HG02973 (cell line): Measurements from ENCODE around the gene SCFD1.
"Not testable (repeated sequence)": the region's sequence is repeated elsewhere in the genome, so short reads cannot be mapped to it uniquely, and the experiment has no call there.

Experiments used
- ATAC-seq: cut with Tn5 transposase; IDR thresholded peaks from one replicate; pipeline ENCODE4 v1.9.1; 2021; ENCODE audit warnings: moderate library complexity; ENCODE audit not compliant: unreplicated experiment

The SCFD1 gene

DNA sequence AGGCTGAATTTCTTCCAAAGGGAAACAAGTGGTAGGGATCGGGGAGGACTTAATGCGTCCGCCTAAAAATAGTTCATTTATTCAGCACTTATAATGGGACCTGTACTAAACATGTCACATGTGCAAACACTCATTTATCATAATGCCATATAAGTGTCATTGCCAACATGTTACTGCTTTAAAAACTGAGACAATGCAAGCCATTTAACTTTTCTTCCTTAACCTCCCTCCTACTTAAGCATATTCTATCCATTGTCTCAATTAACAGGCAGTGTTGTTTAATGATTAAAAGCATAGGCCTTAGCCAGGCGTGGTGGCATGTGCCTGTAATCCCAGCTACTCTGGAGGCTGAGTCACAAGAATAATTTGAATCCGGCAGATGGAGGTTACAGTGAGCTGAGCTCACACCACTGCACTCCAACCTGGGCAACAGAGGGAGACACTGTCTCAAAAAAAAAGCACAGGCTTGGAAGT lies 13.5 kb upstream of the SCFD1 start:
- no peak for ATAC-seq

DNA sequence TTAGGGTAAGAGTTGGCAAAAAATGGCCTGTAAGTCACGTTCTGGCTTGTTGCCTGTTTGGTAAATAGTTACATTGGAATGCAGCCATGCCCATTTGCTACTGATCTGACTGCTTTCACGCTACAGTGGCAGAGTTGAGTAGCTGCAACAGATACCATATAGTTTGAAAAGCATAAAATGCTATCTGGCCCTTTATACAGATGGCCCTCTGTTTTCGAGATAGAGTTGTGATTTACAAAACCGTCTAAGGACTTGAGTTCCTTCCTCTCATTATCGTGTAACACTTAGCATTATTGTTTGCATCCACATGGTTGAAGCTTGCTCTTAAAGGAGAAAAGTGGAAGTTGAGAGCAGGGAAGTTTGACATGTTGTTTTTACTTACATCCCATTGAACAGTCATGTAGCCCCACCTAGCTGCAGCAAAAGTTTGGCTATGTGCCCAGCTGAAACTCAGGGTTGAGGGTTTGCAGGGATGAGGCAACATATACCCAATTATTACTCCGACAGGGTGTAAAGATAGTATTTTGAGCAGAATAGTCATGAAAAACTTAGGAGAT lies 11.3 kb upstream of the SCFD1 start:
- ATAC-seq: no peak

DNA sequence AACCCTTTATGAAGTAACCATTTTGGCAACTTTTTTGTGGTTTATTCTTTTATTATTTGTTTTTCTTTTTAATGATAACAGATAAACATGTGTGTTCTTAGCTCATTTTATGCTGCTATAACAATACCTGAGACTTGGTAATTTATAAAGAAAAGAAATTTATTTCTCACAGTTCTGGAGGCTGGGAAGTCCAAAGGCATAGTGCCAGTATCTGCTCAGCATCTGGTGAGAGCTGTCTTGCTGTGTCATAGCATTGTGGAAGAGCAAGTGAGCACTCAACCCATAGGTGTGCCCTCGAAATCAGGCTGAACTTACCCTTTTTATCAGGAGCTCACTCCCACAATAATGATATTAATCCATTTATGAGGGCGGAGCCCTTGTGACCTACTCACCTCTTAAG lies 8.0 kb upstream of the SCFD1 start:
- ATAC-seq: no peak

DNA sequence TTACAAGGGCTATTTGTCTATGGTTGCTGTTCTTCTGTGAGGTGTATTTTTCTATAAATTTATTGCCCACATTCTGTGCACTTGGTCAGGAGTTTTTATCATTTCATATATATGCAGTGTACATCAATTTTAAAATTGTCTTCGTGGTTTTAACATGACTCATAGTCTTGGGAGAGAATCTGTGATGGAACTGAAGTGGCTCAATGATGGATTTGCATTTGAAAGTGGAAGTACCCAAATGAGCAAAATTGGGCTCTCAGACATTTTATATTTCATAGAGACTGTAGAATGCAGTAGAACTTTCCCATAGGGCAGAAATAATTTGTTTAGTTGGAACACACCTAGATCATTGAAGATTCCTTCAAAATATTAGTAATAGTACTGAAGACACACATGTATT lies 1.9 kb upstream of the SCFD1 start:
- ATAC-seq: peak; percentile 38

DNA sequence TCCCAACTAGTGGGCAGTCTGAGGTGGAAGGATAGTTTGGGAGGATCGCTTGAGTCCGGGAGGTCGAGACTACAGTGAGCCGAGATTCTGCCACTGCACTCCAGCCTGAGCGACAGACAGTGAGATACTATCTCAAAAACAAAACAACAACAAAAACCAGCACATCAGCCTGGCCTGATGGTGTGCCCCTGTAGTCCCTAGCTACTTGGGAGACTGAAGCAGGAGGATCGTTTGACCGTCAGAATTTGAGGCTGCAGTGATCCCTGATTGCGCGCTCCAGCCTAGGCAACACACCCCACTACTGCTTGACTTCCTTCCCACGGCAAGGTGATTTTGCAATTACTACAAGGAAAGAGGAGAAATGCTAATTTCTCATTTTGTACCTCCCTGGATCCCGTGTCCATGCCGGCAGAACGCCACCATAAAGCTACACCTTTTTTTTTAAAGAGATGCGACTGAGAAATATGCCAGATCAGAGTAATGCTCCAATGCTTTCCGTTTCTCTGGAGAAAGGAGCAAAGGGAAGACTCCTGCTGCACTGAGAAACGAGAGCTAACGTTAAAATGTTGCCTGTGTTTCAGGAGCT lies 672 bp upstream of the SCFD1 start:
- ATAC-seq: no peak

DNA sequence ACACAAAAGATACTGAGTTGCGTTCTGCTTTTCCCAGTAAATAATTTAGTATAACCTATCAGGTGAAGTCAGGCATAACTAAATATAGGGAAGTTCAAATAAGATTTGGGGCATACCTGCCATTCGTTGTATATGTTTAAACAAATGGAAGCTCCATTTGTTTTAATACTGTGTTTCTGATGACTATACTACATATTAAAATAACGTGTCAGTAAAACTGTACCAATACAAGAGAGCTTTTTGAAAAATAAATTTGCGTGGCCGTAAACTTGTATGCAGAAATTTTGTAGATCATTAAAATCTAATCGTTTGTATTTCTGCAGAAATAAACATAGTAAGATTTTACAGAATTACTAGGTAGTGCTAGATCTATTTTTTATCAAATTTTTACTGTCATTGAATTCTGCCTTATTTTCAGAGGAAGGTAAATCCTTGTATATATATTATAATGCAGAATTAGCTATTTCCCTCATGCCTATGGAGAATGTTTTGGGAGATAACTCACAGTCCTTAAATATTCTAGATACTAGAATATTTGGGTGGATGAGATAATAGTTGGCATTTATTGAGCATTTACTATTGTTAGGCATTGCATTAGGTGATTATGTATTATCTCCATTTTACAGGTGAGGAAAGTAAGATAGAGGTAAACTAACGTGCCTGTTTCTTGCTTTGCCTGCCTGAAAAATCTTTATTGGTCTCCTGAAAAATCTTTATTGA lies 1.5 kb downstream of the SCFD1 start:
- no peak for ATAC-seq

DNA sequence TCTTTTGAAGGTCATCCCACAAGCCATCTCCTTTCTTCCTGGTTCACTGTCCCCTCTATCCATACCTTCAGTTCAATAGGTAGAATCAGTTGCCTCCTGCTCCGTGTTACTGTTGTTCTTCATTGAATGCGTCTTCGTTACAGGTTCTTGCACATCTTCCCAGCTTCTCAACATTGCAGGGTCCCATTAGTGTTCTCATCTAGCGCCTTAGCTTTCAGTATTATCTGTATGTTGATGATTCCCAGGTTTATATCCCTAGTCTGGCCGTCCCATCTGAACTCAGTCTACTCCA lies 2.0 kb downstream of the SCFD1 start:
- ATAC-seq: no peak

DNA sequence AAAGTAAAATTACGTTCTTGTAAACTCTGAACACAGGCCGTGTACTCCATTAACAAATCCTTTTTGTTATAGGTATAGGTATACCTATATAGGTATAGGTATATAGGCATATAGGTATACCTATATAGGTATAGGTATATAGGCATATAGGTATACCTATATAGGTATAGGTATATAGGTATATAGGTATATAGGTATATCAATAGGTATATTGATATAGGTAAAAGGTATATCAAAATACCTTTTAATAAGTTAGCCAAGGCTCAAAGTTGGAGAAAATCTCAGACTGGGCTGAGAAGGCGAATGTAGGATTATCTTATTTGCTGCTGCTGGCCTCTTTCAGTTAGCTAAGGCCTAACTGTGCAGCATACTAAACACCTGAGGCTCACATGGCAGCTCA lies 3.4 kb downstream of the SCFD1 start:
- no peak for ATAC-seq

DNA sequence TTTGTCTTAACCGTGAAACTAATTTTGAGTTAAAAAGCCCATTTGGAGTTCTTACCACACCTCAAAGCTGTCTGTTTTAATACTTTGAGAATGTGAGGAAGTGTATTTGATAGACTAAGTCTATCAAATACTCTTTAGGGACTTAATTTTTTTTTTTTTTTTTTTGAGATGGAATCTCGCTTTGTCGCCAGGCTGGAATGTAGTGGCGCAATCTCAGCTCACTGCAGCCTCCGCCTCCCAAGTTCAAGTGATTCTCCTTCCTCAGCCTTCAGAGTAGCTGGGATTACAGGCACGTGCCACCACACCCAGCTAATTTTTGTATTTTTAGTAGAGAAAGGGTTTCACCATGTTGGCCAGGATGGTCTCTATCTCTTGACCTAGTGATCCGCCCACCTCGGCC lies 7.3 kb downstream of the SCFD1 start:
- ATAC-seq: not testable (repeated sequence)

DNA sequence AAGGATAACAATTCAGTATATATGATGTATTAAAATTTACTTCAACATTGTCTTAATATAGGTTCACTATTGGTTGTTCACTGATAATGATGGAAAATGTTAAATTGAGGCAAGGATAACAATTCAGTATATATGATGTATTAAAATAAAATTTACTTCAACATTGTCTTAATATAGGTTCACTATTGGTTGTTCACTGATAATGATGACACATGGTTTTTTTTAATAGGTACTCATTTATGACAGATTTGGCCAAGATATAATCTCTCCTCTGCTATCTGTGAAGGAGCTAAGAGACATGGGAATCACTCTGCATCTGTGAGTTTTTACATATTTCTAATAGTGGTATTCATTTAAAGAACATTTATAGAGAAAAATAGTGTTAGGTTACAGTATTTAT lies 8.1 kb downstream of the SCFD1 start:
- no peak for ATAC-seq

DNA sequence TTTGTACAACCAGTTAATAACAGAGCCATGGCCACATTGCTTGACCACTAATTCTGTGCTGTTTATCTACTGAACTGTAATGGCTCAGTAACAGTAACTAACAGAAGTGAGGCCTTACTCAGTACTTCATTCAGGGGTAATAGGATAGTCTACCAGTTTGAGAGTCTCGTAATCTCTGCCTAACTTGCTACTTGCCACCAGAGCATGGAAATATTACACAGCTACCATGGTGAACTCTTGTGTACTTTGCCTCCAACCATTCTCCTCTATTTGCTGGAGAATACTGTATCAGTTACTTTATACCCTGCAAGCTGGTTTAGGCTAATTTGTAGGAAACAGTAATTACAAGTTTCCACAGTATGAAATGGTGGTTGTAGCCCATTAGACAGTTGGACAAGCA lies 10.6 kb downstream of the SCFD1 start:
- no peak for ATAC-seq

DNA sequence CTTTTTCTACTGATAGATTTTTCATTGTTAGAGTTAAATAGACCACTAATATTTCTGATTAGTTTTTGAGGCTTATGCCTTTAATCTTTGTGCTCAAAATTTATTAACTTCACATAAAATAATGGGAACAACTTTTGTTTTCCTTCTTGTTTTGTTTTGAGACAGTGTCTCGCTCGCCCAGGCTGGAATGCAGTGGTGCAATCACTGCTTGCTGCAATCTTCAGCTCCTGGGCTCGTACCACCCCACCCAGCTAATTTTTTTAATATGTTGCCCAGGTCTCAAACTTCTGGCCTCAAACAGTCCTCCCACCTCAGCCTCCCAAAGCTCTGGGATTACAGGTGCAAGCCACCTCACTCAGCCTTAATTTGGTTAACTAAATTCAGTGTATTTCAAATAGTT lies 16.8 kb downstream of the SCFD1 start:
- ATAC-seq: no peak

DNA sequence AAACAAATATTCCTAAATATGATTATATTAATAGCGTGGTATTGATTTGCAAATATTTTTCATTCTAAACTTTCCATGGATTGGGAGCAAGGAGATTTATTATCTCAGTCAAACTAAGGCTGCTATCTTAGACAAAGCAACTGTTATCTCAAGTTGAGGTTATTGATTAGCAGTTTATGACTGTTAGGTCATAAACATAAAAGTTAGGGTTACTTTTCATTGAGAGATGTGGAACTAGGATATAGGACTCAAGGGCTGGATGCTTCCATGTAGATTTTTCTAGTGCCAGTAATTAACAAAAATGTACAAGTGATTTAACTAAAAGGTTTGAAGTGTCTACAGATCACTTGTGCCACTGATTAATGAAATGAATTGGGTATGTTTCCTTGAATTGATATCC lies 19.1 kb downstream of the SCFD1 start:
- ATAC-seq: no peak

DNA sequence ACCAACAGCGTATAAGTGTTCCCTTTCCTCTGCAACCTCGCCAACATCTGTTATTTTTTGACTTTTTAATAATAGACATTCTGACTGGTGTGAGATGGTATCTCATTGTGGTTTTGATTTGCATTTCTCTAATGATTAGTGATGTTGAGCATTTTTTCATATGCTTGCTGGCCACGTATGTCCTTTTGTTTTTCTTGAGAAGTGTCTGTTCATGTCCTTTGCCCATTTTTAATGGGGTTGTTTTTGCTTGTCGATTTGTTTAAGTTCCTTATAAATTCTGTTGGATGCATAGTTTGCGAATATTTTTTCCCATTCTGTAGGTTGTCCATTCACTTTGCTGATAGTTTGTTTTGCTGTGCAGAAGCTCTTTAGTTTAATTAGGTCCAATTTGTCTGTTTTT lies 22.3 kb downstream of the SCFD1 start:
- not testable (repeated sequence) for ATAC-seq

DNA sequence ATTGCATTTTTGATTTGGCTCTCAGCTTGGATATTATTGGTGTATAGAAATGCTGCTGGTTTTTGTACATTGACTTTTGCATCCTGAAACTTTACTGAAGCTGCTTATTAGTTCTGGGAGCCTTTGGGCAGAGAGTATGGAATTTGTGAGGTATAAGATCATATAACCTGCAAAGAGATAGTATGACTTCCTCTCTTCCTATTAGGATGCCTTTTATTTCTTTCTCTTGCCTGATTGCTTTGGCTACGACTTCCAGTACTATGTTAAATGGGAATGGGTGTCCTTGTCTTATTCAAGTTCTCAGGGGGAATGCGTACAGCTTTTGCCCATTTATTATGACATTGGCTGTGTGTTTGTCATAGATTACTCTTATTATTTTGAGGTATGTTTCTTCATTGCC lies 23.5 kb downstream of the SCFD1 start:
- no peak for ATAC-seq

DNA sequence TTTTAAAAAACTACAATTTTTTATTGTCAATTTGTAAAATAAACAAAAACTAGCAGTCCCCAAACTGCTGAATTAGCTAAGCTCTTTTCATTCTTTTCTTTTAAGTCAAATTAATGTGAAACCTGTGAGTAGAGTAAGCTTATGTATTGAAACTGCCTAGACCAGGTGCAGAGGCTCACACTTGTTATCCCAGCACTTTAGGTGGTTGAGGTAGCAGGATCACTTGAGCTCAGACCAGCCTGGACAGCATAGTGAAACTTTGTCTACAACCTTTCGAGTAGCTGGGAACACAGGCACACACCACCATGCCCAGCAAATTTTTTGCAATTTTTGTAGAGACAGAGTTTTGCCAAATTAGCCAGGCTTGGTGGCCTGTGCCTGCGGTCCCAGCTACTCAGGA lies 26.4 kb downstream of the SCFD1 start:
- ATAC-seq: no peak

DNA sequence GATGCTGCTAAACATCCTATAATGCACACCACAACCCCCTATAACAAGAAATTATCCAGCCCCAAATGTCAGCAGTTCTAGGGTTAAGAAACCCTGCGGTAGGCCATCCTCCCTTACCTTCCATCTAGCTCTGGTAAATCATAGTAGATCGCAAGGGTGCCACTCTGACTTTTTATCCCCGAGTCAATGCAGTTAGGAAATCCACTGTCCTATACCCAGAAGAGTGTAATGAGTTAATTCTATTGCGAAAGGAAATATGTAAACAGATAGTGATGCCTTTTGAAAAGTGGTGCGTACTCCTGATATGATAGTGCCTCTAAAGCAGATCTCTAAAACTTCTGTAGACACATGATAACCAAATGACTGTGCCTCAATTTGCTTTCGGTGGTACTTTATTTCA lies 29.8 kb downstream of the SCFD1 start:
- ATAC-seq: no peak

DNA sequence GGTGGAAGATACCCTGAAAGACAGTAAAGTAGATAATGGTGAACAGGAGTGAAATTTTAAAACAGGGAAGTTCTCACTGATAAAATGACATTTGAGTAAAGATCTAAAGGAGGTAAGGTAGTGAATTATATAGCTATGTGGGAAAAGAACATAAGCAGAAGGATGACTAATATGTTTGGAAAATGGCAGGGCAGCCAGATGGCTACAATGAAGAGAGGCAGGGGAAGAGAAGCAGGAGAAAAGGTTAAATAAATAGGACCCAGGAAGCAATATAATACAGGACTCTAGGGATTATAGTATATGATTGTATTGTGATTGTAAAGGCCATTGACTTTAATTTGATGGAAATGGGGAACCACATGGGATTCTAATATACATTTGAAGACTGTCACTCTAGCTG lies 33.0 kb downstream of the SCFD1 start:
- ATAC-seq: no peak

DNA sequence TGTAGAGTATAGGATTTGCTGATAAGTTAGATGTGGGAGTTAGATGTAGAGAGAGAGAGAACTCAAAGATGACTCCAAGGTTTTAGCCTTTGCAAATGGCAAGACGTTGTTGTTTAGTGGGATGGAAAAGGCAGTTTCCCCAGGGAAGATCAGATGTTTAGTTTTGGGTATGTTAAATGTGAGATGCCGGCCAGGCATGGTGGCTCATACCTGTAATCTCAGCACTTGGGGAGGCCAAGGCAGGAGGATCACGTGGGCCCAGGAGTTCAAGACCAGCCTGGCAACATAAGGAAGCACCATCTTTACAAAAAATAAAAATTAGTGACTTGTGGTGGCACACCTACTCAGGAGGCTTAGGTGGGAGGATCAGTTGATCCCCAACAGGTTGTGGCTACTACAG lies 33.5 kb downstream of the SCFD1 start:
- no peak for ATAC-seq

DNA sequence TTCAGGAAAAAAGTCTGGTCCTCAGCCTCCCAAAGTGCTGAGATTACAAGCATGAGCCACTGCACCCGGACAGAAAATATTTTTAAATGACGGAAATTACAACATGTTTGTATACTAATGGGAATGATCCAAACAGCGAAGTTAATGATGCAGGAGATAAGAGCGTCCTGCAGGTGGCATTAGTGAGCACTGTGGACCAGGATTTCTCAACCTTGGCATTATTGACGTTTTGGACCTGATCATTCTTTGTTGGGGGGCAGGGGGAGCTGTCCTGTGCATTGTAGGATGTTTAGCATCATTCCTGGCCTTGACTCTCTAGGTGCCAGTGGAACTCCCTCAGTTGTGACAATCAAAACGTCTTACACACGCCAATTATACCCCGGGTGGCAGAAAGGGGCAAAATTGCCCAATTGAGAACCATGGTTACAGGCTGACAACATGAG lies 34.1 kb downstream of the SCFD1 start:
- no peak for ATAC-seq

DNA sequence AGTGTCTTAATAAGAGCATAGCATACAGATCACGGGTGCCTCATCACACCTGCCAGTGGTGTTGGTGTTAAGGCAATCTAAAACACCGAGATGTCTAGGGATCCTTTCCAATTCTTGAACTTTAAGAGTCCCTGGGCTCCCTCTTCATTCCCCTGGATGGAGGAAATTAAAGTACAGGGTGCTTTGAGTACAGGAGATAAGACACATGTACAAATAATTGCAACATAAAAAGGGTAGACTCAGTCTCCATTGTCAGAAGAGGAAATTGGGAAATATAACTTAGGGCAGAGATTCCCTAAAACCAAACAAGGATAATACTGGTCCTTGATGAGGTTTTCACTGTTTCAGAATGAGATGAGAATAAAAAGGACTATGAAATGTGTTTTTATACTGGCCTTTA lies 34.9 kb downstream of the SCFD1 start:
- ATAC-seq: no peak

DNA sequence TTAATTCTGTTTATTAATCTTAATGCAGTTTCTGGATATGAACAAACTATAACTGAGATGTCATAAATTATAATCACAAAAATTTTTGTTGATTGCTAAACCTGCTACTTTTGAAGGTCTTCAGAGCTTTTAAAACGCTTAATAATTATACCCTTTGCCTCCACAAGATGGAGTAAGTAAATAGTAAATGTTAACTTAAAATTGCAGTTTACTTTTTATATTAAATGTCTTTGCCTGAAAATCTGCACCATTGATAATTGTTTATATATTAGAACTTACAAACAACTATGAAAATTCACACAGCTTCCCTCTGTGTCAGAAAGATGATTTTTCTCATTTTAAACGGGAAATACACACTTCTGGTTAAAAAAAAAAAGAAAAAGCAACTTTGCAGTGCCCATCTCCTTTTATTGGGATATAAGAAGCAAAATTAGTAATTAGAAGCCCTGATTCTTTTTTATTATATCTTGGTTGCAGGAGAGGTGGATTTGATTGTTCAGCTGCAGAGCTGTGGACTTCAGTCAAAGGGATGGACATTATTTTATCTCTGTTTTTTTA lies 35.6 kb downstream of the SCFD1 start:
- ATAC-seq: no peak
